COLO668 (cell line): ENCODE results near the gene GNB3.

ENCODE experiments used
- DNase-seq: peaks from one replicate; lab custom pipeline; 2025; ENCODE audit not compliant: unreplicated experiment; lab: John Stamatoyannopoulos, UW

The GNB3 gene

DNA sequence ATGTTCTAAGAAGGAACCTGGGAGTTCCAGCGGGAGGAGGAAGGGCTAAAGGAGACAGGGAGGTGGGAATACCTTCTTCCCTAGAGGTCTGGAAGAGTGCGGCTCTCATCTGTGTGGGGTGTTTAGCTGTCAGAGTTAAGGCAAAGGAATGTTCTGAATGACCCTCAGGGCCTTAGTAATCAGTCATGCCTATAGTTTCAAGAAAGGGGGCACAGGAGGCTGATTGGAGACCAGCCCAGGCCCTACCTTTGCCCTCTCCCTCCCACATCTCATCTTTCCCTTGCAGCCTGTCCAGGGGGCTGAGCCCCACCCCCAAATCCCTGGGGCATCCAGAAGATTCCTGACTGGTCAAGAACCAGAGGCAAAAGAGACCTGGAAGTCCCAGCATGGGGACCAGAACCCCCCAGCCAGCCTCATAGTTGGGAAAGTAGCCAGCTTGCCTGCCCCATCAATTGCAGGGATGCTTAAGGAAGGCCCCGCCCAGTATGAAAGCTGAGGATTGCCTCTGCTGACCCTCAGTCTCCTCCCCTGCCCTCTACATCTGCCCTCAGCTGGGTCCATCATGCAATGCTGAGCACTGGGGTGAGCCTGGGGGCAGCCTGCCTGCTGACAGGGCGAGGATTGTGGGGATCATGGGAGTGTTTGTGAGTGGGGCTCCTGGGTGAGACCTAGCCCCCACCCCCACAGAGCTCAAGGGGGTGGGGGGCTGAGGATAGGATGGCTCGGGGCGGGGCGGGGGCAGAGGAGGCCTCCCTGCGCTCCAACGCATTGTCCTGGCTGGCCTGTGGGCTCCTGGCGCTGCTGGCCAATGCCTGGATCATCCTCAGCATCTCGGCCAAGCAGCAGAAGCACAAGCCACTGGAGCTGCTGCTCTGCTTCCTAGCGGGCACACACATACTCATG, 17.3 kb upstream of the GNB3 start:
- DNase-seq = no peak

DNA sequence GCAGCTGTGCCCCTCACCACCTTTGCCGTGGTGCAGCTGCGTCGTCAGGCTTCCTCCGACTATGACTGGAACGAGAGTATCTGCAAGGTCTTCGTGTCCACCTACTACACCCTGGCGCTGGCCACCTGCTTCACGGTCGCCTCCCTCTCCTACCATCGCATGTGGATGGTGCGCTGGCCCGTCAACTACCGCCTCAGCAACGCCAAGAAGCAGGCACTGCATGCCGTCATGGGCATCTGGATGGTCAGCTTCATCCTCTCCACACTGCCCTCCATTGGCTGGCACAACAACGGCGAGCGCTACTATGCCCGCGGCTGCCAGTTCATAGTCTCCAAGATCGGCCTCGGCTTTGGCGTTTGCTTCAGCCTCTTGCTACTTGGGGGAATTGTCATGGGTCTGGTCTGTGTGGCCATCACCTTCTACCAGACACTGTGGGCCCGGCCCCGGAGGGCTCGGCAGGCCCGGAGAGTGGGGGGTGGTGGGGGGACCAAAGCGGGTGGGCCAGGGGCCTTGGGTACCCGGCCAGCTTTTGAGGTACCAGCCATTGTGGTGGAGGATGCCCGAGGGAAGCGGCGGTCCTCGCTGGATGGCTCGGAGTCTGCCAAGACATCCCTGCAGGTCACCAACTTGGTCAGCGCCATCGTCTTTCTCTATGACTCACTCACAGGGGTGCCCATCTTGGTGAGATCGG, 16.5 kb upstream of the GNB3 start:
- no peak for DNase-seq

DNA sequence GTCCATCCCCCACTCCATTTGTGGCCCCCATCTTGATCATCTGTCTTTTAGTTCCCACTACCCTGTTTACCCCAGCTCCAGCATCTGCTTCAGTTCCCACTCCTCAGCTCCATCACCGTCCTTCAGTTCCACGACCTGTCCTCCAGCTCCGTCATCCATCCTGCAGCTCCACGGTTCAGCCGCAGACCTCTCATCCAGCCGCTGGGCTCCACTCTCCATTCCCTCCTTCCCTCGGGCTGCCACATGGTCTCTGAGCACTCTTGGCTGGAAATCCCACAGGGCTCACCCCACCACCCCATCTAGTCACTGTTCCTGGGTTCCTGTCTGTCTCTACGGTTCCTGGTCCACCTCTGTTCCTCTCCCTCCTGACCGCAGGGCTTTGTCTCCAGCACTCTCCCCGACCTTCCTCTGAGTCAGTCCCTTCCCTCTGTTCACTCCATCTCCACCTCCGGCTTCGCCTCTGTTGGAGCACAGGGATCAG, 15.8 kb upstream of the GNB3 start:
- no peak for DNase-seq

DNA sequence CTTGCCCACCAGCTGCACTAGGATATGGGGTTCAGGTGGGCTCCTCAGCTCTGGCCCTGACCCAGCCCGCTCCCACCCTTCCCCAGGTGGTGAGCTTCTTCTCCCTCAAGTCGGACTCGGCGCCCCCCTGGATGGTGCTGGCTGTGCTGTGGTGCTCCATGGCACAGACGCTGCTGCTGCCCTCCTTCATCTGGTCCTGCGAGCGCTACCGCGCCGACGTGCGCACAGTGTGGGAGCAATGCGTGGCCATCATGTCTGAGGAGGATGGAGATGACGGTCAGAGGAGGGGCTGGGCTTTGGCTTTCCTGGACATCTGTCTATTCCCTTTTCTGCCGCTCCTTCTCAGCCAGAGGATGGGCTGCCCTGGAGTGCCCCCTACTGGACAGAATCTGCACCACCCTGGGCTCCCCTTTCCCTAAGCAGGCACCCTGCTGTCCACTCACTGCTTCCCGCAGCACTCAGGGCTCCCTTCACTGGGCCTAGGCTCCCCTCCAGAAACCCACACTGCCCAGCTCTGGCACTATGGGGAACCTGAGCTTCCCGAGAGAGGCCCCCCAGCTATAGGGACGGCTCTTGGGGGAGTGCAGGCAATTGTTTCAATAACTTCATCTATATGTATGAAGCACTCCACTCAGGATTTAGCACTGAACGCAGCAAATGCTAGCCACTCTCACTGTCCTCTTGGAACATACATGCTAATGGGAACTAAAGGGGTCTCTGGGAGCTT, 15.2 kb upstream of the GNB3 start:
- DNase-seq = peak; percentile 56

DNA sequence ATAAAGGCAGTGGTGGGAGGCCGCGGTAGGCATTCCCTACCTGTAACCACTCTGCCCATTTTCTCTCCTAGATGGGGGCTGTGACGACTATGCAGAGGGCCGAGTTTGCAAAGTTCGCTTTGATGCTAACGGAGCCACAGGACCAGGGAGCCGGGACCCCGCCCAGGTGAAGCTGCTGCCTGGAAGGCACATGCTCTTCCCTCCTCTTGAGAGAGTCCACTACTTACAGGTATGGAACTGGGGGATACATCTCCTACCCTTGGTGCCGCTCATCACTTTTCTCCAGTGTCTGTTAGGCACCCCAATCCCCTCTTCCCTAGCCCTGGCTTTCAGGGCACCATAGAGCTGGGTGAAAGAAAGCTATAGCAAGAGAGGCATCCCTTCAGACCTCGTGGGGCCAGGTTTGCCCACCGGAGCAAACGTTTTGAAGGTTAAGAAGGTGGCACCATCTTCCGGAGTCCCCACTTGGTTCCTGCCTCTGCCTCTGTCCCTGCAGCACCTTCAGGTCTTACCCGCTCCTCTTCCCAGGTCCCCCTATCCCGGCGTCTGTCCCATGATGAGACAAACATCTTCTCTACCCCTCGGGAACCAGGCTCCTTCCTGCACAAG, 14.5 kb upstream of the GNB3 start:
- no peak for DNase-seq

DNA sequence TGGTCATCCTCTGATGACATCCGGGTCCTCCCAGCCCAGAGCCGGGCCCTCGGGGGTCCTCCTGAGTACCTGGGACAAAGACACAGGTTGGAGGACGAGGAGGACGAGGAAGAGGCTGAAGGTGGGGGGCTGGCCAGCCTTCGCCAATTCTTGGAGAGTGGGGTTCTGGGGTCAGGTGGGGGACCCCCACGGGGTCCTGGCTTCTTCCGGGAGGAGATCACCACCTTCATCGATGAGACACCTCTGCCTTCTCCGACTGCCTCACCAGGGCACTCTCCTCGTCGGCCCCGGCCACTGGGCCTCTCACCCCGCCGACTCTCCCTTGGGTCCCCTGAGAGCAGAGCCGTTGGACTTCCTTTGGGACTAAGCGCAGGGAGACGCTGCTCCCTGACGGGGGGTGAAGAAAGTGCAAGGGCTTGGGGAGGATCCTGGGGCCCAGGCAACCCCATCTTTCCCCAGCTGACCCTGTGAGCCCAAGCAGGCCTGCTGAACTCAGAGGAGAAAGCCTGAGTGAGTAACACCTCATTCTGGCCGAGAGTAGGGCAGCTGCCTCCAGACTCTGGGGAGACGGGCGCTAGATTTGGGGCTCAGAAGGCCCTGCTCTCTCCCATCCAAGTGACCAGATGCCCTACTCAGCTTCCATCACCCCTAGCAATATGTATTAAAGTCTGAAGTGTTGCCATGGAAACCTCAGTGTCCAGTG, 13.8 kb upstream of the GNB3 start:
- no peak for DNase-seq

DNA sequence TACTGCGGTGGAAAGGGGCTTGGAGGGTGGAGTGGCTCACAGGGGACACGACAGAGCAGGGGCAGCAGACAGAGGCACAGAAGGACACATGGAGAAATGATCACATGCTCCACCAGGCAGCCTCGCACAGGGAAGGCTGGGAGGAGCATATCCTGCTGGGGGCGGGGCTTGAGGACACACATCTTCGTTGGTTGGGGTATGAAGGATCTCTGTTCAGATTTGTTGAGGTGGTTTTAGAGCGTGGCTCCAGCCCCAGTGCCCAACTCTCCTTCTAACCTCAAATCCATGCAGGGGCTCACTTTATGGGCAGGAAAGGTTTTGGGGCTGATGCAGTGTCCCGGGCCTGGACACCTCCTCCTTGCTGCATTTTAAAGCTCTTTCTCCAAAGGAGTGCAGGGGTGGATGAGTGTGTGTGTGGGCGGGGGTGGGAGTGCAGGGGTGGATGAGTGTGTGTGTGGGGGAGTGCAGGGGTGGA, 13.3 kb upstream of the GNB3 start:
- DNase-seq = peak; percentile 30

DNA sequence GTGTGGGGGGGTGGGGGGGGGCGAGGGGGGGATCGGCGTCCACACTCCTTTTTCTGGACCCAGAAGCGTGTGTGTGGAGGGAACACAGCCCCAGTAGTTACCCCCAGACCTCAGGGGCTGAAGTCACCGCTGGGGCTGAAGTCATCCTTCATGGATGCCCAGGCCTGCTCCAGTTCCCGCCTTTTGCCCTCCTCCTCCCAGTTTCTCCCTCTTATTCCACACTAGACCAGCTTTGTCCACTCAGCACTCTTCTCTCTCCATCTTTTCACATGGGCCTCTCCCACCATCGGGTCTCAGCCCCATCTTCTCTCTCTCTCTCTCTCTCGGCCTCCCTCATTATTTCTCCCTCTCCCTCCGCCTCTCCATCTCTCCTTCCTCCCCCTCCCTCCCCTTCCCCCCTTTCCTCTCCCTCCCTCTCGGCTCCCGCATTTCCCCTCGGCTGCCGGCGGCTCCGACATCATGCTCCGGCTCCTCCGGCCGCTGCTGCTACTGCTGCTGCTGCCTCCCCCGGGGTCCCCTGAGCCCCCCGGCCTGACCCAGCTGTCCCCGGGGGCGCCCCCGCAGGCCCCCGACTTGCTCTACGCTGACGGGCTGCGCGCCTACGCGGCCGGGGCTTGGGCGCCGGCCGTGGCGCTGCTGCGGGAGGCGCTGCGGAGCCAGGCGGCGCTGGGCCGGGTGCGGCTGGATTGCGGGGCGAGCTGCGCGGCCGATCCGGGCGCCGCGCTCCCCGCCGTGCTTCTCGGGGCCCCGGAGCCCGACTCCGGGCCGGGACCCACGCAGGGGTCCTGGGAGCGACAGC, 12.5 kb upstream of the GNB3 start, which contains the start of gene P3H3:
P3H3 (plus strand) TSS at position 426 of the 799 bp plus-strand sequence; CDS start at position 460, 34 bp downstream.
- DNase-seq = peak; percentile 14

DNA sequence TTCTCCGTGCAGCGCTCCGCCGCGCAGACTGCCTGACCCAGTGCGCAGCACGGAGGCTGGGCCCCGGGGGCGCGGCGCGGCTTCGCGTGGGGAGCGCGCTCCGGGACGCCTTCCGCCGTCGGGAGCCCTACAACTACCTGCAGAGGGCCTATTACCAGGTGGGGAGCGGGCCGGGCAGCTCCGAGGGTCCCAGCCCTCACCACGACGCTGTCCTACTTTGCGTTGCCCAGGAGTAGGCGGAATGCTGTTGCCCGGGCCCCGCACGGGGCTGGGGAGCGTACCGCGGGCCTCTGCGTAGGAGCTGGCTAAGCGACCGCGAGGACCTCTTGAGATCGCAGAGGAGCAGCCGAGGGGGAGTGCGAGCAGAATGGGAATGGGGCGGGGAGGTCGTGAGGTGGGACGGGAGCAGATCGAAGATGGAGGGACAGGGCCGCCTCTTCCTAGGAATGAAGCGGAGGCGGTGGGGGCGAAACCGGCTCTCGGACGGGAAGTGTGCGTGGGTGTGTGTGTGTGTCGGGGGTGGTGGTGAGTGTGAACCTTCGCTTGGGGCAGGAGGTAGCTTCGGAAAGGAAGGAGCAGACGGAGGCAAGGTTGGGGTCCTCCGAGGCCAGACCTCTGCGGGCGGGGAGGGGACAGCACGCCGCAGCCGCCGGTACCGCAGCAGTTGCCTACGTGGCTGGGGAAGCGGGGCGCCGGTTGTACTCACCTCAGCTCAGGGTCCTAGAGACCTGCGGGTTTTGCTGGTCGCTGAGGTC, 11.8 kb upstream of the GNB3 start:
- no peak for DNase-seq

DNA sequence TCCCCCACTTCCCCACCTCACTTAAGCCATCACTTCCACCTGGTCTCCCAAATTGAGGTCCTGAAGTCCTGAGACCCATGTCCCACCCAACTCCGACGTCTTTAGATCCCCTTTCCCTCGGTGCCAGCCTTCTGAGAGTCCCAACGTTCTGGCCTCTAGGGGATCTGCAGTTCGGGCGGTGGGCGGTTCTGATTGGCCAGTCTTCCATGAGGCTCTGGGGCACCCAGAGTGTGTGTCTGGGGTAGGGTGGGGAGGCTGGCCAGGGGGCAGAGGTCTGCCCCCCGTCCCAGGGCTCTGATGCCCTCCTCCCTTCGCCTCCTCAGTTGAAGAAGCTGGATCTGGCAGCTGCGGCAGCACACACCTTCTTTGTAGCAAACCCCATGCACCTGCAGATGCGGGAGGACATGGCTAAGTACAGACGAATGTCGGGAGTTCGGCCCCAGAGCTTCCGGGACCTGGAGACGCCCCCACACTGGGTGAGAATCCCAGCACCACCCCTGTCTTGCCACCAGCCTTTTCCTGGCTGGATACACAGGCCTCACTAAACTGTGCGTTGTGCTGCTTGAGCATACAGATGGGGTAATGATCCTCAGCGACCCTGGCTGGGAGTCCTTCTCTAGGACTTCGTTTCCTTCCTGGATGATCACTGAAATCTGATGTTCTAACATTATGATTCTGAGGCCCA, 11.0 kb upstream of the GNB3 start:
- DNase-seq = no peak

DNA sequence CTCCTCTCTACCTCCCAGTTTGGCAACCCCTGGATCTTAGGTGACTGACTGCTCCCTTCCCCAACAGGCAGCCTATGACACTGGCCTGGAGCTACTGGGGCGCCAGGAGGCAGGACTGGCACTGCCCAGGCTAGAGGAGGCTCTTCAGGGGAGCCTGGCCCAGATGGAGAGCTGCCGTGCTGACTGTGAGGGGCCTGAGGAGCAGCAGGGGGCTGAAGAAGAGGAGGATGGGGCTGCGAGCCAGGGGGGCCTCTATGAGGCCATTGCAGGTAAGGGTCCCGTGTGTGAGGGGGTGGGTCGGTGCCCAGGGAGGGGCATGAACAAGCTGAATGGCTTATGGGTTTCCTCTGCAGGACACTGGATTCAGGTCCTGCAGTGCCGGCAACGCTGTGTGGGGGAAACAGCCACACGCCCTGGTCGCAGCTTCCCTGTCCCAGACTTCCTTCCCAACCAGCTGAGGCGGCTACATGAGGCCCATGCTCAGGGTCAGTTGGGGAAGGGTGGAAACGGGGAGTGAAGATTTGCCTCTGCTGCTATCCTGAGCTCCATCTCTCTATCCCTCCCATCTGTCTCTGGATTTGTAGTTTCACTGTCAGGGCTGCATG, 10.3 kb upstream of the GNB3 start:
- no peak for DNase-seq

DNA sequence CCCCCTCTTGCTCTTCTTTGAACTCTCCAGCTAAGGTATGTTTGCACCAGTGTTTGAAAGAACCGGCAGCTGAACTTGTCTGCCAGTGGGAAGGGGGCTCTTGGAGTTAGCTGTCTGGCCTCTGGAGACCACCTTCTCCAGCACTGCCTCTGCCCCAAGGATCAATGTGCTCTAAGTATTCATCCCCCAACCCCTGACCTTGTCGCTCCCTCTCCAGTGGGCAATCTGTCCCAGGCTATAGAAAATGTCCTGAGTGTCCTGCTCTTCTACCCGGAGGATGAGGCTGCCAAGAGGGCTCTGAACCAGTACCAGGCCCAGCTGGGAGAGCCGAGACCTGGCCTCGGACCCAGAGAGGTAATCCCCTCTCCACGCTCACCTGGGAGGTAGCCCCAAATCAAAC, 9.7 kb upstream of the GNB3 start:
- DNase-seq = no peak

DNA sequence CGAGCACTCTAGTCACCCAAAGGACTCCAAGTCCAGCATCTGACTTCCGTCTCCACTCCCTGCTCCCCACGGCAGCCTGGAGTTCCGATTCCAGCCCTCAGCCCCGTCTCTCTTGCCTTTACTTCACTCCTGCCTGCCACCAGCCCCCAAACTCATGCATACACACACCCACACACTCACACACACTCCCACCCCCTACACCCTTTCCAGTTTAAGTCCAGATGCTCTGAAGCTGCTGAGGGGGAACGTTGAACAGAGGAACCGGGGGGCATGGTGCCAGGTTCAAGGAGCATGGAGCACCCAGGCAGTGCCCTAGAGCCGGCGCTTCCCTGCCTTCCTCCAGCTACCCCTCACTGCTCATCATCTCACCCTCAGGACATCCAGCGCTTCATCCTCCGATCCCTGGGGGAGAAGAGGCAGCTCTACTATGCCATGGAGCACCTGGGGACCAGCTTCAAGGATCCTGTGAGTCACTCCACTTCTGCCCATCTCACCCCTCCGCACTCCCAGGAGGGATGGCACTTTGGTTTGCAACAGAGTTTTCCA, 9.2 kb upstream of the GNB3 start:
- no peak for DNase-seq

DNA sequence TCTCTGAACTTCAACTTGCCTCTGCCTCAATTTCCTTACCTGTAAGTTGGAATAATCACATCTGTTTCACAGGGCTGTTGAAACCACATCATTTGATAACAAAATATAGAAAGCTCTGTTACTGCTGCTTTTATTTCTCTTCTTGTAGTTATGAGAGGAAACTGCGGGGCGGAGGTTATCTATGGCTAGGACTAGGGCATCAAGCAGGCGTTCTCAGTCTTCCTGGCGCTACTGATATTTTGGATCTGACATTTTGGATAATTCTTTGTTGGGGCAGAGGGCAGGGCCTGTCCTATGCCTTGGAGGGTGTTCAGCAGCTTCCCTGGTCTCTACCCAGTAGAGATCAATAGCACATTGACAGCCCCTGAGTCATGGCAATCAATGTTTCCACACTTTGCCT, 8.6 kb upstream of the GNB3 start:
- DNase-seq = no peak

DNA sequence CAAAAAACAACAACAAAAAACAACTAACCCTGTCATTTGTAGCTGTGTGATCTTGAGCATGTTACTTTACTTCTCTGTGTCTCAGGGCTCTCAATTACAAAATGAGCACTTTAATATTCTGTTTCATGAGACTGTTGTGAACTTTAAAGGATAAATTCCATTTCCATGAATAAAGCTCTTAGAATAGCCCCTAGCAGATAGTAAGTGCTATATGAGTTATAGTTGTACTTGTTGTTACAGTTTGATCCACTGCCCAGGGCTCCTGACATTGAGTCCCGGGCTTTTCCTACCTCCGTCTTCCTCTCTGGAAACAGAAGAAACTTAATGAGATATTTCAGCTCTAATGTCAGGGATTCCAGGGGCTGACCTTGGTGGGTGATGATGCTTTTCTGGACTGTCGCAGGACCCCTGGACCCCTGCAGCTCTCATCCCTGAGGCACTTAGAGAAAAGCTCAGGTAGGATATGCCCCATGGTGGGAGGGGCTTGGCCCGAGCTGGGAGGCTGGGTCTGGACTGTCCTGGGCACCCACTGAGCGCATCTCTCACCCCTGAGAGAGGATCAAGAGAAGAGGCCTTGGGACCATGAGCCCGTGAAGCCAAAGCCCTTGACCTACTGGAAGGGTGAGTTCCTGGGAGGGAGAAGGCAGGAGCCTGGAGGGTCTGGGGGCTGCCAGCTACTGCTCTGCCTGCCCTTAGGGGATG, 7.4 kb upstream of the GNB3 start:
- no peak for DNase-seq

DNA sequence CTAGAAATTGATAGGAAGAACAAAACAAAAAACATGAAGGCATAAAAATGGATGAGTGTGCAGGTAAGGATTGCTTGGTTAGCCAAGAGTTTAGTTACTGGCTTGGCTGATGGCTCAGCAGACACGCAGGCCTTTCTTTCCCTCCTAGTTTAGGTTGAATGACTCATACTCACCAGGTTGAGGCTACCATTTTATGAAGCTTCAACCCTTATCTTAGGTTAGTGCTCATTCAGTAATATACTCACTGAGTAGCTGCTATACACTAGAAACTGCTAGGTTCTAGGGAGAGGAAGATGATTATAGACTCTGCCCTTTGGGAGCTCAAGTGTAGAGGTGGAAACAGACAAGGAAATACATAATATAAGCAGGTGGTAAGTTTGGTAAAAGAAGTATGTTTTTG, 6.5 kb upstream of the GNB3 start:
- no peak for DNase-seq

DNA sequence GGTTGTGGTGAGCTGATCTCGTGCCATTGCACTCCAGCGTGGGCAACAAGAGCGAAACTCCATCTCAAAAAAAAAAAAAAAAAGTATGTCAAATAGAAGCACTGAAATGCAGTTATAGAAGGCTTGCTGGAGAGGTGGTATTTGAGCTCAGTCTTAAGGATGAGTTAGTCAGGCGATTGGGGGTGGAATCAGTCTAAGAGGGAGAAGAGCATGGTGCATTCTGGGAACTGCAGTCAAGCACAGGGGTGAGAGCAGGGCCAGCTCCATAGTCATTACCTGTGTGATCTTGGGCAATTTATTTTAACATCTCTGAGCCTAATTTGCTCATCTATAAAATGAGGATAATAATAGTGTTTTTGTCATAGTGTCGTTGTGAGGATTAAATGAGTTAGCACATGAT, 5.9 kb upstream of the GNB3 start:
- no peak for DNase-seq
